ENCODE data around the gene TNFRSF19. TPM values are rescaled to one million over a fixed set of nuclear protein-coding genes. Genes with fewer than 3 reads are reported as not detected.

TNFRSF19 gene
- total and polyA plus RNA-seq, 2 of the 4 experiments (the other 2 are of a cell fraction): 18.6 to 26.3 TPM

DNA sequence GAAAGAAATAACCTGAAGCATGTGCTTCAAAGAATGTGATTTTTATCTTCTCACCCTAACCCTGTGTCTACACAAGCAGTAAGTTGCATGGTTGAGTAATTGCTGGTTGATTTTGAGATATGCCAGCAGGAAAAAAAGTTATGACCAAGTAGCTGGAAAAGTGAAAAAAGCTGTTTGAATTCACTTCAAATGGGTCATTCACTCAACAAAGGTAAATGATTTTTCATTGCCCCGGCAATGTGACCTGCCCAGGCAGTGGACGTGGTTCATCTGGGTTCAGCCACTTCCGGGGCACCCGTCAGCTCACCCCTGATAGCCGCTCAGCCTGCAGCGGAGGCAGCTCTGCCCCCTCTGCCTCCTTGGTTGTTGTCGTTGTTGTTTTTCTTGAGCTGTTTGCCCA is 18.5 kb downstream of the TNFRSF19 start:
- Histone ChIP-seq H2AK5ac (ENCODE audit: low read depth, low read length) (no peak overlapping the region), H3K56ac (ENCODE audit: extremely low read depth, insufficient read depth, low read length) (no peak overlapping the region), H3K23ac (ENCODE audit: low read depth, low read length) (0 out of 2 replicates have a peak overlapping the region, but pooled peaks have one; percentile 61), H3K4me1 (ENCODE audit: control insufficient read depth, insufficient read depth, low read length) (peaks cover 7% of the 10 kb centered on the region; the same call in 1 of the 2 replicates), H2AFZ (replicated peaks; ENCODE audit: low read length, poor library complexity) (no peak overlapping the region), H3K9me1 (ENCODE audit: insufficient read depth, low read length) (peaks cover 11% of the 10 kb centered on the region), H2BK120ac (ENCODE audit: low read depth, low read length) (no peak overlapping the region), H3K79me1 (ENCODE audit: low read depth in 1 of 2, low read length in 2 of 2) (peaks cover 27 to 43% of the 10 kb centered on the region in 2 experiments), H3K36me3 (ENCODE audit: control insufficient read depth, insufficient read depth, low read length) (peaks cover 36% of the 10 kb centered on the region), H3K4ac (ENCODE audit: low read depth, low read length) (no peak overlapping the region), H2BK5ac (ENCODE audit: low read depth, low read length, poor library complexity, severe bottlenecking) (no peak overlapping the region), H4K20me1 (ENCODE audit: insufficient read depth, low read length) (peaks cover 14% of the 10 kb centered on the region; the same call in 1 of the 2 replicates), H2BK20ac (ENCODE audit: low read depth, low read length) (no peak overlapping the region), H3K9me3 (ENCODE audit: control insufficient read depth, insufficient read depth, low read length) (no peaks in the 10 kb centered on the region), H3K4me3 (ENCODE audit: insufficient read depth, low read depth, low read length) (no peak overlapping the region), H4K5ac (ENCODE audit: low read depth, low read length) (peak overlapping the region; percentile 69), H2BK15ac (ENCODE audit: low read depth, low read length) (no peak overlapping the region), H3K9ac (ENCODE audit: low read depth, low read length) (no peak overlapping the region), H3K27me3 (ENCODE audit: control insufficient read depth, insufficient read depth, low read length) (no peaks in the 10 kb centered on the region), H4K91ac (ENCODE audit: insufficient read depth, low read depth, low read length) (no peak overlapping the region), H3K27ac (ENCODE audit: insufficient read depth, low read length) (no peak overlapping the region), H2AK9ac (replicated peaks; ENCODE audit: low read depth, low read length, poor library complexity) (no peak overlapping the region), H3K14ac (replicated peaks; ENCODE audit: low read depth, low read length) (no peak overlapping the region), H4K8ac (ENCODE audit: low read depth in 2 of 2, low read length in 2 of 2) (peak overlapping the region in 1 of 2 experiments; percentile 5; a peak in 1 of 4 replicates), H3K18ac (ENCODE audit: low read depth, low read length) (no peak overlapping the region; the same call in 1 of the 2 replicates), H3K4me2 (ENCODE audit: low read depth, low read length) (no peak overlapping the region)
- dilution Hi-C loops (cut with HindIII; ENCODE audit: low sequenced_read_pairs, unreplicated experiment): no loop called here
- ATAC-seq (ENCODE audit: low read depth): no peak
- ChIA-PET POLR2A (ENCODE audit: unreplicated experiment) (no interaction called here), CTCF (no interaction called here)
- in situ Hi-C loops (cut with MboI; ENCODE audit: low sequenced_read_pairs): loop anchor here (10.0 kb wide), 1 partner anchor 276 kb away; no protein-coding TSS in a partner anchor
- no TSS peak for BruUV-seq (replicated peaks)
- WGBS, 2 experiments (ENCODE audit: extremely low coverage in 2 of 2, insufficient read length in 1 of 2): 60% methylated on average over 1 of the region's 7 CpGs; no CpG with 5 or more reads in 1 of the 2 experiments
- TF ChIP-seq MAZ (IDR thresholded peaks at IDR 0.05; ENCODE audit: borderline replicate concordance, low read depth, low read length) (no peak), RCOR1 (IDR thresholded peaks at IDR 0.05; ENCODE audit: insufficient replicate concordance, low read length) (no peak)
- intact Hi-C loops (cut with micrococcal nuclease): no loop called here
- DNase-seq: no peak

All from IMR-90 (cell line).